GM23338 (cell line): ENCODE data around the gene BATF2. TPM values are rescaled to one million over a fixed set of nuclear protein-coding genes. Genes with fewer than 3 reads are reported as not detected.
A peak's percentile ranks its signal among the peaks of the same experiment; 100 is the strongest.

ENCODE experiments used
- ATAC-seq: fragments of 200-7000 bp; cut with Tn5 transposase; 3 replicates; pipeline ENCODE4 v1.9.1; 2020
- DNase-seq: peaks from one replicate; pipeline ENCODE4 v3.0.0-alpha.2; 2015; ENCODE audit warnings: low spot score
- H2AFZ ChIP-seq: fragments of 200-600 bp; sonication (generic); 2 replicates; pipeline ENCODE4 v1.8.0; 2016; ENCODE audit warnings: antibody characterized with exemption, mild to moderate bottlenecking, moderate library complexity
- H3F3A ChIP-seq: fragments of 200-600 bp; sonication (generic); replicated peaks from 2 replicates; pipeline ENCODE4 v1.8.0; 2017; ENCODE audit warnings: antibody characterized with exemption, mixed run types, low read depth
- H3K27ac ChIP-seq: fragments of 200-600 bp; sonication (generic); 2 replicates; pipeline ENCODE4 v1.6.1; 2016; ENCODE audit warnings: low read depth
- H3K27me3 ChIP-seq: fragments of 200-600 bp; sonication (generic); 2 replicates; pipeline ENCODE4 v1.8.0; 2016; ENCODE audit warnings: mild to moderate bottlenecking, mixed run types, moderate library complexity; ENCODE audit not compliant: insufficient read depth
- H3K36me3 ChIP-seq: fragments of 200-600 bp; sonication (generic); 2 replicates; pipeline ENCODE4 v1.8.0; 2016; ENCODE audit warnings: mild to moderate bottlenecking; ENCODE audit not compliant: insufficient read depth
- H3K4me1 ChIP-seq: fragments of 200-600 bp; sonication (generic); 2 replicates; pipeline ENCODE4 v1.8.0; 2016; ENCODE audit warnings: mild to moderate bottlenecking, moderate library complexity; ENCODE audit not compliant: insufficient read depth
- H3K4me2 ChIP-seq: fragments of 200-600 bp; sonication (generic); 2 replicates; pipeline ENCODE4 v1.7.1; 2017; ENCODE audit warnings: mixed run types
- H3K4me3 ChIP-seq: fragments of 200-600 bp; sonication (generic); 2 replicates; pipeline ENCODE4 v1.6.1; 2016; ENCODE audit warnings: mixed run types
- H3K79me2 ChIP-seq: fragments of 200-600 bp; sonication (generic); replicated peaks from 2 replicates; pipeline ENCODE4 v1.8.0; 2017; ENCODE audit warnings: mild to moderate bottlenecking; ENCODE audit not compliant: insufficient read depth
- H3K9me2 ChIP-seq: fragments of 200-600 bp; sonication (generic); 2 replicates; pipeline ENCODE4 v1.8.0; 2017; ENCODE audit not compliant: insufficient read depth
- H4K20me1 ChIP-seq: fragments of 200-600 bp; sonication (generic); replicated peaks from 2 replicates; pipeline ENCODE4 v1.8.0; 2017; ENCODE audit warnings: mild to moderate bottlenecking; ENCODE audit not compliant: insufficient read depth
- H3K27ac Mint-ChIP-seq: 2 replicates; pipeline ENCODE4 v1.8.0; 2020; ENCODE audit warnings: inconsistent platforms, mild to moderate bottlenecking, moderate library complexity, mixed read lengths
- H3K27me3 Mint-ChIP-seq: 3 replicates; pipeline ENCODE4 v1.8.0; 2022; ENCODE audit warnings: low read depth, mild to moderate bottlenecking, moderate library complexity, mixed read lengths, inconsistent platforms; ENCODE audit not compliant: insufficient read depth, poor library complexity
- H3K36me3 Mint-ChIP-seq: 3 replicates; pipeline ENCODE4 v1.8.0; 2021; ENCODE audit warnings: low read depth, mild to moderate bottlenecking, inconsistent platforms, moderate library complexity, mixed read lengths
- H3K4me1 Mint-ChIP-seq: 3 replicates; pipeline ENCODE4 v1.8.0; 2020; ENCODE audit warnings: mild to moderate bottlenecking, inconsistent platforms, mixed read lengths
- H3K4me3 Mint-ChIP-seq: 3 replicates; pipeline ENCODE4 v1.8.0; 2021; ENCODE audit warnings: moderate library complexity, mild to moderate bottlenecking, inconsistent platforms, mixed read lengths
- H3K9me3 Mint-ChIP-seq: 3 replicates; pipeline ENCODE4 v1.8.0; 2020; ENCODE audit warnings: moderate library complexity, mild to moderate bottlenecking, inconsistent platforms, mixed read lengths
- CREB1 ChIP-seq: fragments of 250-450 bp; sonication (Bioruptor Pico); IDR thresholded peaks from 2 replicates; pipeline ENCODE4 v1.5.0; 2020; ENCODE audit warnings: low read depth, mild to moderate bottlenecking, moderate library complexity
- CTCF ChIP-seq, 2 experiments: fragments of 200-600 bp in 1 of 2; sonication (generic) in 1 of 2; conservative IDR thresholded peaks; 2 replicates each; pipeline versions ENCODE4 v1.5.1 to v1.6.1; 2016 to 2017; ENCODE audit warnings: antibody characterized with exemption in 2 of 2, low read depth in 2 of 2, mild to moderate bottlenecking in 2 of 2, moderate library complexity in 1 of 2
- EZH2 ChIP-seq: fragments of 200-600 bp; sonication (generic); IDR thresholded peaks from one replicate; pipeline ENCODE4 v1.8.0; 2017; ENCODE audit warnings: antibody characterized with exemption, mild to moderate bottlenecking, low read depth; ENCODE audit not compliant: unreplicated experiment
- EZH2phosphoT487 ChIP-seq: fragments of 200-600 bp; sonication (generic); IDR thresholded peaks from one replicate; pipeline ENCODE4 v1.8.1; 2018; ENCODE audit warnings: antibody characterized with exemption; ENCODE audit not compliant: unreplicated experiment
- JUNB ChIP-seq: IDR thresholded peaks from one replicate; pipeline ENCODE4 v1.6.1; 2016; ENCODE audit warnings: antibody characterized with exemption; ENCODE audit not compliant: unreplicated experiment
- POLR2AphosphoS5 ChIP-seq: IDR thresholded peaks from 2 replicates; pipeline ENCODE4 v1.6.1; 2016; ENCODE audit warnings: antibody characterized with exemption, low read depth
- REST ChIP-seq: IDR thresholded peaks from one replicate; pipeline ENCODE4 v1.6.1; 2018; ENCODE audit warnings: antibody characterized with exemption; ENCODE audit not compliant: unreplicated experiment
- STAT1 ChIP-seq: IDR thresholded peaks from one replicate; pipeline ENCODE4 v1.6.1; 2016; ENCODE audit warnings: antibody characterized with exemption; ENCODE audit not compliant: unreplicated experiment
- ZNF114 ChIP-seq: fragments of 250-450 bp; sonication (Bioruptor Pico); IDR thresholded peaks from 2 replicates; pipeline ENCODE4 v1.5.0; 2020; ENCODE audit warnings: mild to moderate bottlenecking, moderate library complexity
- ZNF331 ChIP-seq: fragments of 250-450 bp; sonication (Bioruptor Pico); IDR thresholded peaks from 2 replicates; pipeline ENCODE4 v1.5.0; 2020; ENCODE audit warnings: low read depth, mild to moderate bottlenecking, moderate library complexity
- ZNF462 ChIP-seq: fragments of 250-450 bp; sonication (Bioruptor Pico); IDR thresholded peaks from 2 replicates; pipeline ENCODE4 v1.5.0; 2020; ENCODE audit warnings: mild to moderate bottlenecking, moderate library complexity
- polyA plus RNA-seq: library from polyadenylated mRNA; unstranded; fragments of >200 nt; fragmentation: Nextera tagmentation; extraction: Ambion mirVana; gene quantifications from 2 replicates; pipeline ENCODE4 v1.2.1, GENCODE V29; 2016
- total RNA-seq: library from RNA; depleted of rRNA; stranded (reverse); fragments of >200 nt; shearing (Covaris generic); gene quantifications from 2 replicates; pipeline ENCODE4 v1.2.3, GENCODE V29; 2014

BATF2 gene
- total and polyA plus RNA-seq, 2 experiments from 2014 or later = 0.53 to 1.6 TPM

GRCh38 chr11:65013888-65014725, 17.3 kb upstream of the BATF2 start, which contains the start of gene ARL2:
TSS of gene ARL2 (plus strand) at chr11:65014160. CDS start at chr11:65014208, 48 bp downstream.
- H3K4me1 Mint-ChIP-seq = peaks cover 13% of the 10 kb centered on the region; the same call in 2 of the 3 replicates

More at GRCh38 chr11:65013888-65014725, 17.3 kb upstream of the BATF2 start, which contains the start of gene ARL2:
- peaks cover 11% of the 10 kb centered on the region; the same call in 1 of the 2 replicates for H3K79me2 ChIP-seq
- peak within 1 kb of the TSS; percentile 99 for H3K4me2 ChIP-seq
- TF ChIP-seq EZH2phosphoT487 = no peak
- TF ChIP-seq EZH2 = no peak
- peak; percentile 58; the same call in 1 of the 2 replicates for TF ChIP-seq POLR2AphosphoS5
- peak; percentile 48 to 62 for TF ChIP-seq CTCF (conservative IDR thresholded peaks at IDR 0.05; ENCODE audit: low read depth in 2 of 2)
- peak; percentile 80 for TF ChIP-seq CREB1 (CRISPR knock-in tag)
- no peak for TF ChIP-seq REST
- no peak for TF ChIP-seq ZNF331
- TF ChIP-seq STAT1 = no peak
- no peak for TF ChIP-seq JUNB
- no peak for TF ChIP-seq ZNF114 (CRISPR knock-in tag)
- TF ChIP-seq ZNF462 (CRISPR knock-in tag) = no peak
- peaks cover 24% of the 10 kb centered on the region for H3K36me3 Mint-ChIP-seq
- peak within 1 kb of the TSS; percentile 96 for H3K27ac Mint-ChIP-seq
- no peaks in the 10 kb centered on the region for H3K36me3 ChIP-seq
- peaks cover 20% of the 10 kb centered on the region; the same call in 1 of the 2 replicates for H3F3A ChIP-seq
- 0 out of 2 replicates have a peak, but pooled peaks cover 2% of the 10 kb centered on the region for H4K20me1 ChIP-seq
- ATAC-seq (peak; percentile 82), DNase-seq (peak; percentile 95)
- no peaks in the 10 kb centered on the region; the same call in 1 of the 2 replicates for H3K4me1 ChIP-seq
- peak within 1 kb of the TSS; percentile 88 for H3K4me3 ChIP-seq
- H2AFZ ChIP-seq = peak within 1 kb of the TSS; percentile 95
- H3K27ac ChIP-seq = peak within 1 kb of the TSS; percentile 99
- H3K27me3 ChIP-seq = no peaks in the 10 kb centered on the region
- H3K27me3 Mint-ChIP-seq = peaks cover 15% of the 10 kb centered on the region
- H3K9me3 Mint-ChIP-seq = no peaks in the 10 kb centered on the region; the same call in 2 of the 3 replicates
- no peaks in the 10 kb centered on the region for H3K9me2 ChIP-seq
- H3K4me3 Mint-ChIP-seq = peak within 1 kb of the TSS; percentile 86
